Prostate gland (tissue), 2 donors: Measurements from ENCODE around the gene PLXND1.

ENCODE experiments used
- POLR2A ChIP-seq: fragments of 450-650 bp; IDR thresholded peaks from one replicate; pipeline ENCODE4 v1.6.1; 2016; ENCODE audit warnings: antibody characterized with exemption, mild to moderate bottlenecking
- TF ChIP-seq, protein P1 (sequence below), 4 experiments: fragments of 200-600 bp in 2 of 4; fragments of 450-650 bp in 2 of 4; sonication (generic) in 2 of 4; IDR thresholded peaks; 1 replicate in 3 of 4; 2 replicates in 1 of 4; pipeline ENCODE4 v1.5.1; 2016 to 2019; ENCODE audit warnings: antibody characterized with exemption in 4 of 4, mild to moderate bottlenecking in 2 of 4, moderate library complexity in 2 of 4

- TF ChIP-seq, protein P1, sequence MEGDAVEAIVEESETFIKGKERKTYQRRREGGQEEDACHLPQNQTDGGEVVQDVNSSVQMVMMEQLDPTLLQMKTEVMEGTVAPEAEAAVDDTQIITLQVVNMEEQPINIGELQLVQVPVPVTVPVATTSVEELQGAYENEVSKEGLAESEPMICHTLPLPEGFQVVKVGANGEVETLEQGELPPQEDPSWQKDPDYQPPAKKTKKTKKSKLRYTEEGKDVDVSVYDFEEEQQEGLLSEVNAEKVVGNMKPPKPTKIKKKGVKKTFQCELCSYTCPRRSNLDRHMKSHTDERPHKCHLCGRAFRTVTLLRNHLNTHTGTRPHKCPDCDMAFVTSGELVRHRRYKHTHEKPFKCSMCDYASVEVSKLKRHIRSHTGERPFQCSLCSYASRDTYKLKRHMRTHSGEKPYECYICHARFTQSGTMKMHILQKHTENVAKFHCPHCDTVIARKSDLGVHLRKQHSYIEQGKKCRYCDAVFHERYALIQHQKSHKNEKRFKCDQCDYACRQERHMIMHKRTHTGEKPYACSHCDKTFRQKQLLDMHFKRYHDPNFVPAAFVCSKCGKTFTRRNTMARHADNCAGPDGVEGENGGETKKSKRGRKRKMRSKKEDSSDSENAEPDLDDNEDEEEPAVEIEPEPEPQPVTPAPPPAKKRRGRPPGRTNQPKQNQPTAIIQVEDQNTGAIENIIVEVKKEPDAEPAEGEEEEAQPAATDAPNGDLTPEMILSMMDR (IDR thresholded peaks at IDR 0.05) = no peak
- TF ChIP-seq POLR2A = no peak
Measured at GRCh38 chr3:129613367-129613740, 6.9 kb upstream of the PLXND1 start.
